COLO668 (cell line): Measurements from ENCODE around the gene SCG5.

Experiments used
- DNase-seq: peaks from one replicate; lab custom pipeline; 2025; ENCODE audit not compliant: unreplicated experiment; lab: John Stamatoyannopoulos, UW

SCG5 gene

DNA sequence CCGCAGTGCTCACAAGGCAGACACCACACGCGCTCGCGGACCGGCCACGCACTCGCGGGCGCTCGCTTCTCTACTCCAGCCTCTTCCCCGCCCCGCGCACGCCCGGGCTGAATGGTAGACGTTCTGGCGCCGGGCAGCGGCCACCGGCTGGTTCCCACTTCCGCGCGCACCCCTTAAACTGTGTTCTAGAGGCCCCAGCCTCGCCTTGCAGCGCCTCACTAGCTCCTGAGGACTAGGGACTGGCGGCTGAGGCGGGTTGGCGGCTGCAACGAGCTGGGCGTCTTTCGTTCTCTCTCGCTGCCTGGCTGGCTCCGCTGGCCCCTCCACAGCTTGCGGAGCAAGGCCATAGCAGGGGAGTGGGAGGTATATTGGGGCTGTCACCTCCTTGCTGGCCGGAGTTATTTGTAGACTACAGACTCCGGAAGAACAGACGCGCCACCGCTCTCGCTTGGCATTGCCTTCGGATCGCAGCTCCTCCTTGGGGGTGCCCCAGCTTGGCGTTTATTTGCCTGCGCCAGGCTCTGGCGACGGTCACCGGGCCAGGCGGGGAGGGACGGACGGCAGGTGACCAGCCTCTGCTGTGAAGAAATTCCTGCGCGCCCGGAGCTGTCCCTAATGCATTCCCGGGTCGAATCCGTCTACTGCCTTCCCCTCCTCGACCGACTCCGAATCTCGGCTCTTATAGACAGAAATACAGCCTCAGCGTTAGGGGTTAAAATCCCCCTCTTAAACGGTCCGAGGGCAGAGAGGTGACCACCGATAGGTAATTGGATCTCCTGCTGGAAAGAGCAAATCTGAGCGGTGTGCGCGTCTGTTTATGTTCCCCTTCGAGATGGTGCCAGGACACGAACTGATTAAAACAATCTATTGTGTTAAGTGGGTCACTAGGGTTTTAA lies 77.6 kb downstream of the SCG5 start:
- DNase-seq: peak; percentile 43

DNA sequence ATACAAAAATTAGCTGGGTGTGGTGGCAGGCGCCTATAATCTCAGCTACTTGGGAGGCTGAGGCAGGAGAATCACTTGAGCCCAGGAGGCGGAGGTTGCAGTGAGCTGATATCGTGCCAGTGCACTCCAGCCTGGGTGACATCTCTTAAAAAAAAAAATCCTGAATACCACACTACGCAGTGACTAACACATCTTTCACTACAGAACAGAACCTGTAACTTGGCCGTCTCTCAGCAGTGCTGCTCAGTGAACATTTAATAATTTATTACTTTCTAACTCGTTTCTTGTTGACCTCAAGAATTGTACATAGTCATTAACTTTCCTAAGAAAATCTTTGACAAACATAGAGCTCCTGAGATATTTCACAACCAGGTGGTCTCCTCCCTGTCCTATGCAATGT lies 80.1 kb downstream of the SCG5 start:
- no peak for DNase-seq

DNA sequence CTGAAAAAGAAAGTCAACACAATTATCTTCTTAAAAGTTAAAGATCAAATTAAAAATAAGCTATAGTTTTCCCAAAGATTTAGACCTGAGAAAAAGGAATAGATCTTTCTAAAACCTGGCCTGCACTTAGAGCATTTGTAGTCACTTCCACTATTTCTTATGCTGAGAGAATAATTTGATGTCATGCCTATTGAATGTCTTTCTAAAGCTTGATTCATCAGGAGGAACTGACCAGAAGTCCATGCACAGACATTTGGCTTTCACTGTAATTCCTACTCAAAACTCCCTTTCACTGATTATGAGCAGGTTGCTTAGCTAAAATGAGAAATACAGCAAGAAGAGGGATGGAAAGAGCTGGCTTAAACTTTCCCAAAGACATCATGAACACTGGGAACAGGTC lies 80.6 kb downstream of the SCG5 start:
- no peak for DNase-seq

DNA sequence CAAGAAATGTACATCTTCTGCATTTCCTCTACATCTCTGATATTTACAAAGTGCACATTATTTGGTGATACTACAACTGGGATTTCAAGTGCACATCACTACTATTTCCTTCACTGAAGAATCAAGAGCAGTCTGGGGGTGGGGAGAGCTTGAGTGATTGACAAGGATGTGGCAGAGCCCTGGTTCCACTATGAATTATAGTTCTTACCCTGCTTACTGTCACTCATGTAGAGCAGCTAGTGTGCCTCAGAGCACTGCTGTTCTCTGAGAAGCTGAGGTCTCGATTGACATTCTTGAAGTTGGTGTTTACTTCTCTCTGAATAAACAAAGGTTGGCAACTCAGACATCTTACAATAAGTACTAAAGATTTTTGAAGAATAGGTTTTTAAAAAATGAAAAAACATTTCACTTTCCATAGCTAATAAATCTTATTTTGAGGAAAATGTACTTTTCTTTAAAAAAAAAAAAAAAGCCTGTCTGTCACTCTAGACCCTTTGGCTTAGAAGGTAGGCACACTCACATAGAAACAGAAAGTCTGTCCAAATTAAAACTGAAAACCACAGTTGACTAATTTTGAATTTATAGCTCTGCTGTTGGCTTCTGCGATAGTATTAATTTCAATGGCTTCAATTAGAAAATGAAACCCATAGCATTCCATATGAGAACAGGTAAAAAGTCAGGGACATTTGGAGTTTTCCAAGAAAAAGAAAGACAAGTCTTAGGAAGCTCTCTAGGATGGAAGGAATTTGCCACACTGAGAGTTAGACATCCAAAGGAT lies 81.8 kb downstream of the SCG5 start:
- DNase-seq: no peak

DNA sequence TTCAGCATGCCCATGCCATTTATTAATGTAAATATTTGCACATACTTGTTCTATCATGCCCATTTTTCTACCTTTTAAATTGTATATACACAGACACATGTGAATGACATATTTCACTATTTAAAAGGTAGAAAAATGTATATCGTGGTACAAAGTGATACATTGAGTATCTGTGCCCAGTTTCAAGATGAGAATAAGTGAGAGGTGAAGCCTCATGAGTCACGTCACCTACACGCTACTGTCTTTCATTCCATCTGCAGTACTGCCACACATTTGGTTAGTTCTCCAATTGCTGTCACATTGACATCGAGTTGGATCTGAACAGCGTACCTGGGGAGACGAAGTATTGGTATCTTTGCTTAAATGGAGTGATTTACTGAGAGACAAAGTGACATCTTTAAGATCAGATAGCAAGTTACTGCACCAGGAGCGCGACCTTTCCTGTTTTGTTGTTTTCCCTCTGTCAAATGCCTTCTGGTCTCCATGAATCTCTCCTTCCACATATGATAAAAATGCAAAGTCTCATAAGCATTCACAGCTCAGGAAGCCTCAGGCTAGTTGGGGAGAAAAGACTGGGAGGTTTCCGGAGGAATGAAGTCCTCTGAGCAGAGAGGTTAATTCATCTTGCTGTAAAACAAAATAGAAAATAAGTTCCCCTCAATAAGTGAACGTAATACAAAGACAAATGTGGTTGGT lies 88.3 kb downstream of the SCG5 start:
- no peak for DNase-seq

DNA sequence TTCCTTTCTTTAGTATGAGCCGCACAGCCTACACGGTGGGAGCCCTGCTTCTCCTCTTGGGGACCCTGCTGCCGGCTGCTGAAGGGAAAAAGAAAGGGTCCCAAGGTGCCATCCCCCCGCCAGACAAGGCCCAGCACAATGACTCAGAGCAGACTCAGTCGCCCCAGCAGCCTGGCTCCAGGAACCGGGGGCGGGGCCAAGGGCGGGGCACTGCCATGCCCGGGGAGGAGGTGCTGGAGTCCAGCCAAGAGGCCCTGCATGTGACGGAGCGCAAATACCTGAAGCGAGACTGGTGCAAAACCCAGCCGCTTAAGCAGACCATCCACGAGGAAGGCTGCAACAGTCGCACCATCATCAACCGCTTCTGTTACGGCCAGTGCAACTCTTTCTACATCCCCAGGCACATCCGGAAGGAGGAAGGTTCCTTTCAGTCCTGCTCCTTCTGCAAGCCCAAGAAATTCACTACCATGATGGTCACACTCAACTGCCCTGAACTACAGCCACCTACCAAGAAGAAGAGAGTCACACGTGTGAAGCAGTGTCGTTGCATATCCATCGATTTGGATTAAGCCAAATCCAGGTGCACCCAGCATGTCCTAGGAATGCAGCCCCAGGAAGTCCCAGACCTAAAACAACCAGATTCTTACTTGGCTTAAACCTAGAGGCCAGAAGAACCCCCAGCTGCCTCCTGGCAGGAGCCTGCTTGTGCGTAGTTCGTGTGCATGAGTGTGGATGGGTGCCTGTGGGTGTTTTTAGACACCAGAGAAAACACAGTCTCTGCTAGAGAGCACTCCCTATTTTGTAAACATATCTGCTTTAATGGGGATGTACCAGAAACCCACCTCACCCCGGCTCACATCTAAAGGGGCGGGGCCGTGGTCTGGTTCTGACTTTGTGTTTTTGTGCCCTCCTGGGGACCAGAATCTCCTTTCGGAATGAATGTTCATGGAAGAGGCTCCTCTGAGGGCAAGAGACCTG lies 89.5 kb downstream of the SCG5 start:
- DNase-seq: peak; percentile 92

DNA sequence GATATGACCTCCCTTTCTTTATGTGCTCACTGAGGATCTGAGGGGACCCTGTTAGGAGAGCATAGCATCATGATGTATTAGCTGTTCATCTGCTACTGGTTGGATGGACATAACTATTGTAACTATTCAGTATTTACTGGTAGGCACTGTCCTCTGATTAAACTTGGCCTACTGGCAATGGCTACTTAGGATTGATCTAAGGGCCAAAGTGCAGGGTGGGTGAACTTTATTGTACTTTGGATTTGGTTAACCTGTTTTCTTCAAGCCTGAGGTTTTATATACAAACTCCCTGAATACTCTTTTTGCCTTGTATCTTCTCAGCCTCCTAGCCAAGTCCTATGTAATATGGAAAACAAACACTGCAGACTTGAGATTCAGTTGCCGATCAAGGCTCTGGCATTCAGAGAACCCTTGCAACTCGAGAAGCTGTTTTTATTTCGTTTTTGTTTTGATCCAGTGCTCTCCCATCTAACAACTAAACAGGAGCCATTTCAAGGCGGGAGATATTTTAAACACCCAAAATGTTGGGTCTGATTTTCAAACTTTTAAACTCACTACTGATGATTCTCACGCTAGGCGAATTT lies 91.2 kb downstream of the SCG5 start:
- no peak for DNase-seq

DNA sequence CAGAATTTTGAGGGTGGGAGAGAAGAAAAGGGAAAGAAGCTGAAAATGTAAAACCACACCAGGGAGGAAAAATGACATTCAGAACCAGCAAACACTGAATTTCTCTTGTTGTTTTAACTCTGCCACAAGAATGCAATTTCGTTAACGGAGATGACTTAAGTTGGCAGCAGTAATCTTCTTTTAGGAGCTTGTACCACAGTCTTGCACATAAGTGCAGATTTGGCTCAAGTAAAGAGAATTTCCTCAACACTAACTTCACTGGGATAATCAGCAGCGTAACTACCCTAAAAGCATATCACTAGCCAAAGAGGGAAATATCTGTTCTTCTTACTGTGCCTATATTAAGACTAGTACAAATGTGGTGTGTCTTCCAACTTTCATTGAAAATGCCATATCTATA lies 91.8 kb downstream of the SCG5 start:
- DNase-seq: no peak

DNA sequence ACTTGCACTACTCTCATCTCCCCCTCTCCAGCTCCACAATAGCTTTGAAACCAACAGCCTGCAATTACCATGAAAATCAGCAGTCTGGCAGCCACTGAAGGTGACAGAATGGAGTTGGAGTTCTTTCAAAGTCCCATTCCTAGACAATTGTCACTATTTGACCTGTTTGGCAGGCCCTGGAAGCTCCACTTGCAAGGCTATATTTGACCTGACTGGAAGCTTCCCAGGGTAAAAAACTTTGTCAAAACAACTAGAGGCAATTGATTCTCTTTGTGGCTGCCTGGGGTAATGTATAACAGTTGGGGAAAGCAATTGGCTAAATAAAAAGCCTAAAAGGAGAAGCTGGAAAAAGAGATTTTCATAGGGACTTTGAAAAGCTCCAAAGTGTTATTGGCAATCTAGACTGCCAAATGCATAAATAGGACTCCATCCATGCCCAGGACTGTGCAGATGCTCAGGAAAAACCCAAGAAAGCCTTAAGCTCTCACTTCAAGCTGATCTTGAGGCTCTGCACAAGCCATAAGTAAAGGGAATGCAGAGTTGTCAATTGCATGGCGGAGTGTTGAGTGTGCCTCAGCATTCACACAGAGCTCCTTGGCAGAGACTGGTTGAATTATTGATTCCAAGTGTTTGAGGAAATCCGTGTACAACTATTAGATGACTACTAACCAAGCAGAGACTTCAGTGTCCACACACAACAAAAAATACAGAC lies 94.6 kb downstream of the SCG5 start:
- DNase-seq: no peak

DNA sequence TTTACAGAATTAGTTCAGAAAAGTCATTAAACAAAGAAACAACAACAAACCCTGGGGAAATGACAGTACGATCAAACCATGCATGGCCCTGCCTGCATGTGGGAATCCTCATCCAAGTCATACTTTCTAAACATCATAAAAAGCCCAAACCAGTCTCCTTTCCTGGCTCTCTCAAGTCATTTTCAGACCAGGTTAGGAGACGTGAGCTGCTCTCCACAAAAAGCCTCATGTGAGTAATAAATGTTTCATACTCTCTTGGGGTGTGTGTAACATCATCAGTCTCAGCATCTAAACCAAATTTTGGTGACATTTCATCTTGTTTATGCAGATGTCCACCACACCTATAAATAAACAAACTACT lies 95.2 kb downstream of the SCG5 start:
- no peak for DNase-seq

DNA sequence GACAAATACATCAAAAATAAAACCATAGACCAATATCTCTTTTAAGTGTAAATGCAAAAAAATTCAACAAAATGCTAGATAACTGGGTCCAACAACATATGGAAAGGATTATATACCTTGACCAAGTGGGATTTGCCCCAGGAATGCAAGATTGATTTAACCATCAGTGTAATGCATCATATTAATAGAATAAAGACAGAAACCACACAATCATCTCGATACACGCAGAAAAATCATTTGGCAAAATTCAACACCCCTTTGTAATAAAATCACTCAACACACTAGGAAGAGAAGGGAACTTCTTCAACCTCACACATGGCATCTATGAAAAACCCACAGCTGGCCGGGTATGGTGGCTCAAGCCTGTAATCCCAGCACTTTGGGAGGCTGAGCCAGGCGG lies 95.8 kb downstream of the SCG5 start:
- no peak for DNase-seq

DNA sequence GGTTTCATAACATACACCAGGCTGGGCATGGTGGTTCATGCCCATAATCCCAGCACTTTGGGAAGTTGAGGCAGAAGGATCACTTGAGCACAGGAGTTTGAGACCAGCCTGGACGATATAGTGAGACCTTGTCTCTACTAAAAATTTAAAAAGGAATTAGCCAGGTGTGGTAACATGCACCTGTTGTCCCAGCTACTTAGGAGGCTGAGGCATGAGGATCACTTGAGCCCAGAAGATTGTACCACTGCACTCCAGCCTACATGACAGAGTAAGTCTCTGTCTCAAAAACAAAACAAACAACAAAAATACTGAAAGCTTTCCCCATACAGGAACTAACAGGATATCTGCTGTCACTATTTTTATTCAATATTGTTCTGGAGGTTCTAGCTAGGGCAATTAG lies 97.2 kb downstream of the SCG5 start:
- DNase-seq: no peak

DNA sequence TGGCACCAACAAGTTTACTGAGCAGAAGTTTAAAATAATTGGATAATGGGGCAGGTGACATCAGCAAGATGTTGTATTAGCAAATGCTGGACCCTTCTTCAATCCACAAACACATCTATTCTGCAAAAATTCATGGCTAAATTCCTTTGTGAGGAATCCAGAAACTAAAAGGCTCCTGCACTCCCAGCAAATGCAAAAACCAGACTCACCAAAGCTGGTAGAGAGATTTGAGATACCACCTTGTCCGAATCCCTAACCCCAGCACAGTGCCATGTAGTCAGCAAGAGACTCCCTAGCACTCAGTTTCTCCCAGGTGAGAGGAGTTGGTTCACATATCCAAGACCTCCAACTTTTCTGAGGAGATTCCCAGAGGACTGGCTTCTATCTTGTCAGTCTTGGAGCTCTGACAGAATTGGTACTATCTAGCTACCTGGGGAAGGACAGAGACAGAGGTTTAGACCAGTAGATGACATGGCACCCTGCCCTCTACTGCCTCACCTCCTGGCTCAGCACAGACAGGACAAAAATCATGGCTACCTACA lies 98.1 kb downstream of the SCG5 start:
- DNase-seq: no peak

DNA sequence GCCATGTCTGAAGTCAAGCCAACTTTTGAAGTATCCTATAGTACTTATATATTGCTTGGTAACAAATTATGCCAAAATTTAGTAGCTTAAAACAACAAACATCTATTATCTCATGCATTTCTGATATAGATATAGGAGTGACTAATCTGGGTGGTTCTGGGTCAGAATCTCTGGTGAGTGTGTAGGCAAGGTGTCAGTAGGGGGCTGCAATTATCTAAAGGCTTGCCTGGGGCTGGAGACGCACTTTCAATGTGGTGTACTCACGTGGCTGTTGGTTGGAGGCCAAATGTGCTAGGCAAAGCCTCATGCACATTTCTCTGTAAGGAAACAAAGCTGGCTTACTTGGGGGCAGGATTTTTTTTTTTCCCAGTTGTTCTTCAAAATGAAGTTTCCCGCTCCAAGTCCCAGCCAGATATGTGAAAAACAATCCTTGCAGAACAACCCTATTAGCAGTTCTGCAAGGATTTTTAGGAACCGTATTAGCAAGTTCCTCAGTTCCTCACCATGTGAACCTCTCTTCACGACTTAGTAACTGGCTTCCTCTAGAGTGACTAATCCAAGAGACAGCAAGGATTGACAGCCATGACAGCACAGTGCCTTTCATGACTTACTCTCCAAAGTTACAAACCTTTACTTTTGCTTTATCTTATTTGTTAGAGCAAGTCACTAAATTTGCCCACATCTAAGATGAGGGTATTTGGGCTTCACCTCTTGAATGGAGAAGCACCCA lies 102.1 kb downstream of the SCG5 start:
- no peak for DNase-seq

DNA sequence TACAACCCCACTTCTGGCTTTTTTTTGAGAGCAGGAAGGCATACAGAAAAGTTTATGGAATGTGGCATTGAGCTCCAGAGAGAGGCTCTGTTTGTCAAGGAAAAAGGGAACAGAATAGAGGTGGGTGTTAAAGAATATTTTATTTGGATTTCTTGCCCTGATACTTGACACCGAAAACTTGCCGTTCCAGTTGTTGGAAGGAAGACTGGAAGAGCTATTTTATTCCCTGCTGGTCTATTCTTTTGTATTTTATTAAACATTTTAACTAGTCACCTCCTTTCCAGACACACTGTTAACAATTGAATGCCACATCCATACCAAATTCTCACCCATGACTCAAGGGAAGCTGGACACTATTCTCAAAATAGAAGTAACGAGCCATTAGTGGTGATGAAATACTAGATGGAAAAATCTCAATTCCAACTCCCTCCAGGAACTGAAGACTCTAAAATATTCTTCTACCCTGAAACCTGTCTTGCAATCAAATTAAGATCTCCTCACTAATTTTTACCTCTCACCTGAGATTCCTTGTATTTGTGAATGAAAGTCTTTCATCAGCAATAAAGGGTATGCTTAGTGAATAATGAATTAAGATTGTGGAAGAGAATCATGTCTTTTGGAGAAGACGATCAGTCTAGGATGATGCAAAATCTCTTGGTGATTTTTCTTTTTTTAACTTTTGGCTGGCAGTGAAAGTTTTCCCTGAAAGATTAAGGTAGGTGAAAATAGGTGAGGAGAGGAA lies 104.8 kb downstream of the SCG5 start:
- no peak for DNase-seq
